SK-N-SH (cell line): ENCODE measurements around the gene STK4. TPM values are rescaled to one million over a fixed set of nuclear protein-coding genes. Genes with fewer than 3 reads are reported as not detected.
"Not testable (repeated sequence)": the region's sequence is repeated elsewhere in the genome, so short reads cannot be mapped to it uniquely, and the experiment has no call there.

Experiments used
- CTCF ChIA-PET: fragments of 300-600, 350-600 bp; formaldehyde crosslinking; extraction: SDS; loops from one replicate; lab custom pipeline; 2021; lab: Yijun Ruan, JAX
- POLR2A ChIA-PET: fragments of 350-600 bp; sonication (Branson Sonifier 250); formaldehyde crosslinking; extraction: SDS; loops from one replicate; lab custom pipeline; 2020; ENCODE audit warnings: antibody characterized with exemption, inconsistent platforms; lab: Yijun Ruan, JAX
- DNase-seq: peaks from one replicate; pipeline ENCODE4 v3.0.0; 2012
- H2AFZ ChIP-seq: fragments of 200-600 bp; sonication (generic); 2 replicates; pipeline ENCODE4 v1.8.1; 2016; ENCODE audit warnings: antibody characterized with exemption, mild to moderate bottlenecking, low read depth
- H3F3A ChIP-seq: fragments of 200-600 bp; sonication (generic); replicated peaks from 2 replicates; pipeline ENCODE3; 2016; ENCODE audit warnings: antibody characterized with exemption, mild to moderate bottlenecking; ENCODE audit not compliant: insufficient read depth
- H3K27ac ChIP-seq, 2 experiments: fragments of 200-500 bp in 1 of 2; fragments of 200-600 bp in 1 of 2; sonication (Bioruptor generic) in 1 of 2; sonication (generic), shearing (Covaris generic) in 1 of 2; 2 replicates each; pipeline versions ENCODE4 v1.5.1 to v1.6.1; 2014 to 2016; ENCODE audit warnings: low read depth in 2 of 2, inconsistent platforms in 1 of 2, low read length in 1 of 2, mild to moderate bottlenecking in 1 of 2, mixed read lengths in 1 of 2
- H3K27me3 ChIP-seq: fragments of 200-600 bp; sonication (generic), shearing (Covaris generic); 2 replicates; pipeline ENCODE4 v1.6.1; 2016; ENCODE audit warnings: mixed run types; ENCODE audit not compliant: insufficient read depth
- H3K36me3 ChIP-seq, 2 experiments: fragments of 200-500 bp in 1 of 2; fragments of 200-600 bp in 1 of 2; sonication (Bioruptor generic) in 1 of 2; sonication (generic) in 1 of 2; replicated peaks in 1 of 2; 2 replicates each; pipeline versions ENCODE3 to v1.5.1; 2014 to 2016; ENCODE audit warnings: low read length in 1 of 2, mild to moderate bottlenecking in 1 of 2; ENCODE audit not compliant: insufficient read depth in 2 of 2, control insufficient read depth in 1 of 2
- H3K4me1 ChIP-seq, 2 experiments: fragments of 200-500 bp in 1 of 2; fragments of 200-600 bp in 1 of 2; sonication (Bioruptor generic) in 1 of 2; sonication (generic), shearing (Covaris generic) in 1 of 2; 2 replicates each; pipeline versions ENCODE4 v1.5.1 to v1.6.1; 2014 to 2016; ENCODE audit warnings: low read depth in 1 of 2, low read length in 1 of 2, mixed run types in 1 of 2; ENCODE audit not compliant: insufficient read depth in 2 of 2, control insufficient read depth in 1 of 2
- H3K4me2 ChIP-seq: fragments of 200-600 bp; sonication (generic), shearing (Covaris generic); 2 replicates; pipeline ENCODE4 v1.6.1; 2017; ENCODE audit warnings: mixed run types
- H3K4me3 ChIP-seq, 2 experiments: fragments of 200-500 bp in 1 of 2; fragments of 200-600 bp in 1 of 2; sonication (Bioruptor generic) in 1 of 2; sonication (generic), shearing (Covaris generic) in 1 of 2; 2 replicates each; pipeline versions ENCODE4 v1.5.1 to v1.8.1; 2014 to 2016; ENCODE audit warnings: low read depth in 2 of 2, inconsistent platforms in 1 of 2, low read length in 1 of 2, mild to moderate bottlenecking in 1 of 2, mixed read lengths in 1 of 2, moderate library complexity in 1 of 2
- H3K79me2 ChIP-seq: fragments of 200-600 bp; sonication (generic); 2 replicates; pipeline ENCODE4 v1.8.1; 2017; ENCODE audit warnings: mild to moderate bottlenecking; ENCODE audit not compliant: insufficient read depth
- H3K9ac ChIP-seq: fragments of 200-600 bp; sonication (generic); 2 replicates; pipeline ENCODE4 v1.6.1; 2017; ENCODE audit warnings: mixed run types
- H3K9me2 ChIP-seq: fragments of 200-600 bp; sonication (generic); 2 replicates; pipeline ENCODE4 v1.6.1; 2017; ENCODE audit warnings: mixed run types
- H3K9me3 ChIP-seq: fragments of 200-600 bp; sonication (generic); 2 replicates; pipeline ENCODE4 v1.6.1; 2017; ENCODE audit warnings: mixed run types, mild to moderate bottlenecking, moderate library complexity
- H4K20me1 ChIP-seq: fragments of 200-600 bp; sonication (generic); 2 replicates; pipeline ENCODE4 v1.6.1; 2017; ENCODE audit warnings: mild to moderate bottlenecking, mixed run types; ENCODE audit not compliant: insufficient read depth
- EP300 ChIP-seq, 2 experiments: IDR thresholded peaks; 2 replicates each; pipeline versions ENCODE4 v1.4.0 to v1.6.1; 2012; ENCODE audit warnings: borderline replicate concordance in 1 of 2, low read depth in 1 of 2, low read length in 1 of 2
- EZH2phosphoT487 ChIP-seq: fragments of 200-600 bp; sonication (generic); IDR thresholded peaks from 2 replicates; pipeline ENCODE4 v1.6.1; 2017; ENCODE audit warnings: low read depth, mixed run types, mild to moderate bottlenecking, antibody characterized with exemption, moderate library complexity, borderline replicate concordance
- FOSL2 ChIP-seq: IDR thresholded peaks from 2 replicates; pipeline ENCODE4 v1.4.0; 2012; ENCODE audit warnings: low read depth, mild to moderate bottlenecking, moderate library complexity, borderline replicate concordance
- GABPA ChIP-seq: IDR thresholded peaks from 2 replicates; pipeline ENCODE4 v1.4.0; 2012; ENCODE audit warnings: low read depth, mild to moderate bottlenecking
- GATA2 ChIP-seq: sonication (generic); formaldehyde crosslinking; IDR thresholded peaks from 2 replicates; pipeline ENCODE4 v1.5.0; 2020; ENCODE audit warnings: mild to moderate bottlenecking, missing genetic modification reagents
- JUND ChIP-seq: IDR thresholded peaks from 2 replicates; pipeline ENCODE4 v1.4.0; 2012
- MXI1 ChIP-seq: IDR thresholded peaks from 2 replicates; pipeline ENCODE4 v1.6.1; 2012; ENCODE audit warnings: mild to moderate bottlenecking, low read depth, low read length, improper control_type of control experiment
- RAD21 ChIP-seq: IDR thresholded peaks from 2 replicates; pipeline ENCODE4 v1.6.1; 2012; ENCODE audit warnings: mild to moderate bottlenecking, low read length
- RCOR1 ChIP-seq: fragments of 150-350 bp; IDR thresholded peaks from 2 replicates; pipeline ENCODE4 v1.6.1; 2017; ENCODE audit warnings: antibody characterized with exemption, low read length
- TCF12 ChIP-seq: IDR thresholded peaks from 2 replicates; pipeline ENCODE4 v1.4.0; 2012
- YY1 ChIP-seq: IDR thresholded peaks from 2 replicates; pipeline ENCODE4 v1.4.0; 2012; ENCODE audit warnings: low read depth, mild to moderate bottlenecking
- WGBS: methylation state at CpG from one replicate; pipeline ENCODE4 v1.1.6; 2017; ENCODE audit warnings: low lambda C conversion rate; 5-methylcytosine and 5-hydroxymethylcytosine counted together
- polyA plus RNA-seq, 3 experiments: library from polyadenylated mRNA; depleted of rRNA; stranded (reverse); fragments of >200 nt; gene quantifications; 2 replicates each; pipeline ENCODE4 v1.2.3, GENCODE V29; 2012
- TF ChIP-seq, protein P1 (sequence below): IDR thresholded peaks from 2 replicates; pipeline ENCODE4; 2012
- TF ChIP-seq, protein P2 (sequence below): IDR thresholded peaks from 2 replicates; pipeline ENCODE4 v1.6.1; 2012; ENCODE audit warnings: mild to moderate bottlenecking, low read depth, low read length, moderate library complexity
- TF ChIP-seq, protein P3 (sequence below): fragments of 150-350 bp; IDR thresholded peaks from 2 replicates; pipeline ENCODE4 v1.6.1; 2017; ENCODE audit warnings: antibody characterized with exemption, low read length, low read depth, borderline replicate concordance

STK4 gene
- polyA plus RNA-seq, 1 of the 3 experiments (the other 2 are of a cell fraction), result 11.4 TPM

DNA sequence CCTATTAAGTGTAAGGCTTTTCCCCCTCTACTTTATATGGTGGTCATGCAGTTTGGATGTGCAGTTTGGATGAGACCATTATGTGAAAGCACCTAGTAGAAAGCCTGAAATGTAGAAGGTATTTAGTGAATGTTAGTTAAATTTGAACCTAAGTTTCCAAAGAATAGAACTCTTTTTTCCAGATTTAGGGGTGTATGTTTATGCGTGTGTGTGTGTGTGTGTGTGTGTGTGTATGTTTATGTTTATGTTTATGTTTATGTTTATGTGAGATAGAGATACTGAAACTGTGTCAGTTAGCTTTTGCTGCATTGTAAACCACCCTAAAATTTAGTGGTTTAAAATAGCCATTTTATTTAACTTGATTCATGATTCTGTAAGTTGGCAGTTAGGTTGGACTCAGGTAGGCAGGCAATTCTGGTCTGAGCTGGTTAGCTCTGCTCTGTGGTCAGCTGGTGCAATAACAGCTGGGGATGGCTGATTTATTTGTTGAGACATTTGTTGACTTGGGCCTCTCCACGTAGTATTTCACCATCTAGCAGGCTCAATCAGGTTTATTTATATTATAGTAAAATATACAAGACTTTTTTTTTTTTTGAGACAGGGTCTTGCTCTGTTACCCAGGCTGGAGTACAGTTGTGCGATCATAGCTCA is 54.0 kb downstream of the STK4 start:
- Histone ChIP-seq H4K20me1 (no peaks in the 10 kb centered on the region), H3K4me3 (no peak overlapping the region), H2AFZ (no peak overlapping the region), H3K79me2 (peaks cover 16% of the 10 kb centered on the region; the same call in 1 of the 2 replicates), H3K27me3 (no peaks in the 10 kb centered on the region), H3K9me2 (no peaks in the 10 kb centered on the region), H3K4me2 (no peak overlapping the region), H3K36me3 (peaks cover 23 to 33% of the 10 kb centered on the region in 2 experiments), H3K9me3 (no peaks in the 10 kb centered on the region), H3F3A (peaks cover 32% of the 10 kb centered on the region), H3K9ac (no peak overlapping the region), H3K27ac (peak overlapping the region in 1 of 2 experiments; percentile 58; a peak in 3 of 4 replicates), H3K4me1 (peaks cover 23% of the 10 kb centered on the region in 2 experiments)
- POLR2A ChIA-PET, result interaction anchor here (1.3 kb wide), 1 partner anchor 9 kb away, joined by 3 read pairs; no protein-coding TSS in a partner anchor
- DNase-seq, result no peak
- CTCF ChIA-PET, result interaction anchor here (1.2 to 3.6 kb wide), 7 partner anchors 9 to 274 kb away, joined by 3 to 24 read pairs (median 4); no protein-coding TSS in a partner anchor
- 73% methylated on average over 3 of the region's 3 CpGs for WGBS
- TF ChIP-seq, protein P1, sequence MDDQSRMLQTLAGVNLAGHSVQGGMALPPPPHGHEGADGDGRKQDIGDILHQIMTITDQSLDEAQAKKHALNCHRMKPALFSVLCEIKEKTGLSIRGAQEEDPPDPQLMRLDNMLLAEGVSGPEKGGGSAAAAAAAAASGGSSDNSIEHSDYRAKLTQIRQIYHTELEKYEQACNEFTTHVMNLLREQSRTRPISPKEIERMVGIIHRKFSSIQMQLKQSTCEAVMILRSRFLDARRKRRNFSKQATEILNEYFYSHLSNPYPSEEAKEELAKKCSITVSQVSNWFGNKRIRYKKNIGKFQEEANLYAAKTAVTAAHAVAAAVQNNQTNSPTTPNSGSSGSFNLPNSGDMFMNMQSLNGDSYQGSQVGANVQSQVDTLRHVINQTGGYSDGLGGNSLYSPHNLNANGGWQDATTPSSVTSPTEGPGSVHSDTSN, result 0 out of 2 replicates have a peak, but pooled peaks have one; percentile 6
- no peak for TF ChIP-seq YY1

DNA sequence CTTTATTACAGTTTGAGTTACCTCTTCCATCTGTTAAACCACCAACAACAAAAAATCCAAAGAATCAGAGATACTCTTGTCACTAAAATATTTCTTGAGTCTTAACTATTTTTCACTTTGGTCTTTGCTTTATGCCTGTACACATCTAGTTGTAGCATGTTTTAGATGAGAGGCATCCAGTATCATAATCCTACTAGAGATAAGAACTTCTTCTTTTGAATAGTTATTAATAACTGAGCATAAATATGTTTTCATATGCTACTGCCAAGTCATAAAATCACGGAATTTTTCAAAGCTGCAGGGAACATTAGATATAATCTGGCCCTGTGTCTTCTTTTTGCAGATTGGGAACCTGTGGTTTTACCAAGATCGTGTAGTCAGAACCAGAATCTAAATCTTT is 55.3 kb downstream of the STK4 start:
- H2AFZ ChIP-seq, result no peak overlapping the region
- peaks cover 12% of the 10 kb centered on the region in 2 experiments for H3K4me1 ChIP-seq
- H3K9me3 ChIP-seq, result no peaks in the 10 kb centered on the region
- TF ChIP-seq RAD21 (no peak), JUND (0 out of 2 replicates have a peak, but pooled peaks have one; percentile 9), RCOR1 (no peak), GABPA (no peak), TCF12 (peak; percentile 23; the same call in 1 of the 2 replicates), MXI1 (no peak), FOSL2 (no peak), EP300 (IDR thresholded peaks at IDR 0.05; ENCODE audit: borderline replicate concordance in 1 of 2, low read depth in 1 of 2, low read length in 1 of 2) (no peak), EZH2phosphoT487 (no peak), GATA2 (CRISPR knock-in tag) (no peak)
- TF ChIP-seq, protein P1, result no peak
- TF ChIP-seq, protein P2, sequence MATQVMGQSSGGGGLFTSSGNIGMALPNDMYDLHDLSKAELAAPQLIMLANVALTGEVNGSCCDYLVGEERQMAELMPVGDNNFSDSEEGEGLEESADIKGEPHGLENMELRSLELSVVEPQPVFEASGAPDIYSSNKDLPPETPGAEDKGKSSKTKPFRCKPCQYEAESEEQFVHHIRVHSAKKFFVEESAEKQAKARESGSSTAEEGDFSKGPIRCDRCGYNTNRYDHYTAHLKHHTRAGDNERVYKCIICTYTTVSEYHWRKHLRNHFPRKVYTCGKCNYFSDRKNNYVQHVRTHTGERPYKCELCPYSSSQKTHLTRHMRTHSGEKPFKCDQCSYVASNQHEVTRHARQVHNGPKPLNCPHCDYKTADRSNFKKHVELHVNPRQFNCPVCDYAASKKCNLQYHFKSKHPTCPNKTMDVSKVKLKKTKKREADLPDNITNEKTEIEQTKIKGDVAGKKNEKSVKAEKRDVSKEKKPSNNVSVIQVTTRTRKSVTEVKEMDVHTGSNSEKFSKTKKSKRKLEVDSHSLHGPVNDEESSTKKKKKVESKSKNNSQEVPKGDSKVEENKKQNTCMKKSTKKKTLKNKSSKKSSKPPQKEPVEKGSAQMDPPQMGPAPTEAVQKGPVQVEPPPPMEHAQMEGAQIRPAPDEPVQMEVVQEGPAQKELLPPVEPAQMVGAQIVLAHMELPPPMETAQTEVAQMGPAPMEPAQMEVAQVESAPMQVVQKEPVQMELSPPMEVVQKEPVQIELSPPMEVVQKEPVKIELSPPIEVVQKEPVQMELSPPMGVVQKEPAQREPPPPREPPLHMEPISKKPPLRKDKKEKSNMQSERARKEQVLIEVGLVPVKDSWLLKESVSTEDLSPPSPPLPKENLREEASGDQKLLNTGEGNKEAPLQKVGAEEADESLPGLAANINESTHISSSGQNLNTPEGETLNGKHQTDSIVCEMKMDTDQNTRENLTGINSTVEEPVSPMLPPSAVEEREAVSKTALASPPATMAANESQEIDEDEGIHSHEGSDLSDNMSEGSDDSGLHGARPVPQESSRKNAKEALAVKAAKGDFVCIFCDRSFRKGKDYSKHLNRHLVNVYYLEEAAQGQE, result no peak
- TF ChIP-seq, protein P3, sequence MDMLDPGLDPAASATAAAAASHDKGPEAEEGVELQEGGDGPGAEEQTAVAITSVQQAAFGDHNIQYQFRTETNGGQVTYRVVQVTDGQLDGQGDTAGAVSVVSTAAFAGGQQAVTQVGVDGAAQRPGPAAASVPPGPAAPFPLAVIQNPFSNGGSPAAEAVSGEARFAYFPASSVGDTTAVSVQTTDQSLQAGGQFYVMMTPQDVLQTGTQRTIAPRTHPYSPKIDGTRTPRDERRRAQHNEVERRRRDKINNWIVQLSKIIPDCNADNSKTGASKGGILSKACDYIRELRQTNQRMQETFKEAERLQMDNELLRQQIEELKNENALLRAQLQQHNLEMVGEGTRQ, result no peak
- POLR2A ChIA-PET, result no interaction called here
- no peak overlapping the region for H3K9ac ChIP-seq
- H3K4me3 ChIP-seq, result no peak overlapping the region
- no peaks in the 10 kb centered on the region for H3K9me2 ChIP-seq
- H3K4me2 ChIP-seq, result no peak overlapping the region
- WGBS, result 26% methylated on average over 2 of the region's 2 CpGs
- H3K27me3 ChIP-seq, result no peaks in the 10 kb centered on the region
- H3F3A ChIP-seq, result peaks cover 21% of the 10 kb centered on the region
- H3K27ac ChIP-seq, result peak overlapping the region; percentile 21 to 22; a peak in 3 of 4 replicates
- CTCF ChIA-PET, result interaction anchor here (0.7 to 3.6 kb wide), 5 partner anchors 10 to 90 kb away, joined by 3 to 24 read pairs (median 4); no protein-coding TSS in a partner anchor
- DNase-seq, result no peak
- H3K79me2 ChIP-seq, result peaks cover 16% of the 10 kb centered on the region; the same call in 1 of the 2 replicates
- no peaks in the 10 kb centered on the region for H4K20me1 ChIP-seq
- peaks cover 29 to 35% of the 10 kb centered on the region in 2 experiments for H3K36me3 ChIP-seq

GRCh38 chr20:45023140-45023539 is 56.8 kb downstream of the STK4 start:
- not testable (repeated sequence) for DNase-seq
- CTCF ChIA-PET, result interaction anchor here (2.8 kb wide), 1 partner anchor 21 kb away, joined by 10 read pairs; no protein-coding TSS in a partner anchor

More at GRCh38 chr20:45023140-45023539, 56.8 kb downstream of the STK4 start:
- H3K9ac ChIP-seq, H4K20me1 ChIP-seq, H3K4me2 ChIP-seq, H3K27me3 ChIP-seq, H3K27ac ChIP-seq, H3K4me3 ChIP-seq, POLR2A ChIA-PET, H3K79me2 ChIP-seq, H2AFZ ChIP-seq, H3K4me1 ChIP-seq, H3F3A ChIP-seq, H3K9me2 ChIP-seq, H3K9me3 ChIP-seq: not testable (repeated sequence)
- 97% methylated on average over 2 of the region's 2 CpGs for WGBS
- peaks cover 28 to 33% of the 10 kb centered on the region in 2 experiments for H3K36me3 ChIP-seq
